GM12878 (cell line): ENCODE results near the gene SMIM1. TPM values are rescaled to one million over a fixed set of nuclear protein-coding genes. Genes with fewer than 3 reads are reported as not detected.

ENCODE experiments used
- BHLHE40 ChIP-seq, 2 experiments: fragments of 450-650 bp in 1 of 2; IDR thresholded peaks; 2 replicates each; pipeline ENCODE4 v1.6.1; 2011 to 2017; ENCODE audit warnings: low read depth in 2 of 2, borderline replicate concordance in 1 of 2, improper control_type of control experiment in 1 of 2, low read length in 1 of 2, mild to moderate bottlenecking in 1 of 2
- CHD4 ChIP-seq: fragments of 200-600 bp; sonication (generic); IDR thresholded peaks from 2 replicates; pipeline ENCODE4 v1.6.1; 2016; ENCODE audit warnings: mild to moderate bottlenecking
- CREM ChIP-seq: IDR thresholded peaks from 2 replicates; pipeline ENCODE4 v1.6.1; 2014; ENCODE audit warnings: antibody characterized with exemption, low read depth
- EED ChIP-seq: sonication (generic); IDR thresholded peaks from 2 replicates; pipeline ENCODE4 v1.6.1; 2016; ENCODE audit warnings: antibody characterized with exemption, low read depth
- EP300 ChIP-seq, 2 experiments: fragments of 150-350 bp in 1 of 2; IDR thresholded peaks; 2 replicates each; pipeline ENCODE4 v1.6.1; 2011 to 2012; ENCODE audit warnings: low read depth in 2 of 2, low read length in 2 of 2, borderline replicate concordance in 1 of 2, improper control_type of control experiment in 1 of 2, inconsistent platforms in 1 of 2; ENCODE audit not compliant: control insufficient read depth in 1 of 2
- HDAC2 ChIP-seq: fragments of 200-600 bp; sonication (generic); IDR thresholded peaks from 2 replicates; pipeline ENCODE4 v1.6.1; 2017
- HDAC6 ChIP-seq: fragments of 200-600 bp; sonication (generic); IDR thresholded peaks from one replicate; pipeline ENCODE4 v1.8.0; 2017; ENCODE audit warnings: antibody characterized with exemption; ENCODE audit not compliant: unreplicated experiment
- IKZF1 ChIP-seq: fragments of 450-650 bp; conservative IDR thresholded peaks from 2 replicates; pipeline ENCODE4 v1.6.1; 2017; ENCODE audit warnings: antibody characterized with exemption, mild to moderate bottlenecking
- LARP7 ChIP-seq: fragments of 450-650 bp; IDR thresholded peaks from 2 replicates; pipeline ENCODE4 v1.6.1; 2017; ENCODE audit warnings: mild to moderate bottlenecking
- MTA2 ChIP-seq: fragments of 450-650 bp; IDR thresholded peaks from 2 replicates; pipeline ENCODE4 v1.6.1; 2016; ENCODE audit warnings: low read depth, mild to moderate bottlenecking, moderate library complexity
- MXI1 ChIP-seq: fragments of 150-350 bp; IDR thresholded peaks from 2 replicates; pipeline ENCODE4 v1.6.1; 2011; ENCODE audit warnings: low read depth, mild to moderate bottlenecking, inconsistent platforms, low read length, improper control_type of control experiment
- NFIC ChIP-seq: IDR thresholded peaks from 2 replicates; pipeline ENCODE4 v1.6.1; 2012; ENCODE audit warnings: low read depth, mild to moderate bottlenecking, inconsistent platforms, low read length, moderate library complexity
- NR2C2 ChIP-seq: IDR thresholded peaks from 2 replicates; pipeline ENCODE4 v1.6.1; 2011; ENCODE audit warnings: borderline replicate concordance, low read depth; ENCODE audit not compliant: control insufficient read depth, insufficient read length
- PML ChIP-seq: IDR thresholded peaks from 2 replicates; pipeline ENCODE4 v1.6.1; 2012; ENCODE audit warnings: low read length, inconsistent platforms
- POU2F2 ChIP-seq: IDR thresholded peaks from 3 replicates; pipeline ENCODE4 v1.6.1; 2011; ENCODE audit warnings: low read depth, mild to moderate bottlenecking, low read length, borderline replicate concordance
- RUNX3 ChIP-seq: IDR thresholded peaks from 2 replicates; pipeline ENCODE4 v1.6.1; 2012; ENCODE audit warnings: low read length, inconsistent platforms
- STAT3 ChIP-seq: IDR thresholded peaks from 2 replicates; pipeline ENCODE4 v1.6.1; 2011; ENCODE audit warnings: low read depth, low read length, improper control_type of control experiment
- SUZ12 ChIP-seq: fragments of 200-600 bp; sonication (generic); IDR thresholded peaks from one replicate; pipeline ENCODE4 v1.6.1; 2018; ENCODE audit warnings: antibody characterized with exemption, mild to moderate bottlenecking; ENCODE audit not compliant: unreplicated experiment
- TCF7 ChIP-seq: IDR thresholded peaks from 2 replicates; pipeline ENCODE4 v1.6.1; 2014; ENCODE audit warnings: antibody characterized with exemption, borderline replicate concordance
- ZNF384 ChIP-seq: IDR thresholded peaks from 2 replicates; pipeline ENCODE4 v1.6.1; 2012; ENCODE audit warnings: low read depth, mild to moderate bottlenecking, low read length, improper control_type of control experiment, borderline replicate concordance
- polyA plus RNA-seq, 11 experiments: library from polyadenylated mRNA; depleted of rRNA in 4 of 11; unstranded in 6 of 11; stranded (reverse) in 5 of 11; fragments of >200 nt; fragmentation: Nextera tagmentation in 4 of 11; fragmentation: Illumina TruSeq in 1 of 11; extraction: Ambion mirVana in 4 of 11; extraction: Trizol in 1 of 11; gene quantifications; 1 replicate in 1 of 11; 2 replicates in 10 of 11; pipeline versions ENCODE4 v1.2.1 to v1.2.3, GENCODE V29; 2011 to 2016; ENCODE audit warnings: inconsistent platforms in 2 of 11, missing spikeins in 2 of 11, low read depth in 1 of 11
- total RNA-seq, 4 experiments: library from RNA; depleted of rRNA in 3 of 4; stranded (reverse); fragments of >200 nt in 3 of 4; fragmentation: Illumina TruSeq in 1 of 4; extraction: Trizol in 1 of 4; gene quantifications; 2 replicates each; pipeline versions ENCODE4 v1.2.1 to v1.2.3, GENCODE V29; 2013 to 2021
- TF ChIP-seq, protein P1 (sequence below): IDR thresholded peaks from 2 replicates; pipeline ENCODE4 v1.6.1; 2012; ENCODE audit warnings: mild to moderate bottlenecking, low read depth, low read length
- TF ChIP-seq, protein P2 (sequence below): fragments of 450-650 bp; IDR thresholded peaks from 2 replicates; pipeline ENCODE4 v1.6.1; 2017; ENCODE audit warnings: antibody characterized with exemption, mild to moderate bottlenecking, moderate library complexity
- TF ChIP-seq, protein P3 (sequence below): IDR thresholded peaks from 2 replicates; pipeline ENCODE4 v1.6.1; 2012; ENCODE audit warnings: low read length, inconsistent platforms
- TF ChIP-seq, protein P4 (sequence below): fragments of 450-650 bp; IDR thresholded peaks from 2 replicates; pipeline ENCODE4 v1.6.1; 2016; ENCODE audit warnings: mild to moderate bottlenecking

The SMIM1 gene
- total and polyA plus RNA-seq, 10 of the 15 experiments (the other 5 are each of a cell fraction or from before 2014, with no cell fraction given), result 0.30 to 0.37 TPM; not detected in 8

DNA sequence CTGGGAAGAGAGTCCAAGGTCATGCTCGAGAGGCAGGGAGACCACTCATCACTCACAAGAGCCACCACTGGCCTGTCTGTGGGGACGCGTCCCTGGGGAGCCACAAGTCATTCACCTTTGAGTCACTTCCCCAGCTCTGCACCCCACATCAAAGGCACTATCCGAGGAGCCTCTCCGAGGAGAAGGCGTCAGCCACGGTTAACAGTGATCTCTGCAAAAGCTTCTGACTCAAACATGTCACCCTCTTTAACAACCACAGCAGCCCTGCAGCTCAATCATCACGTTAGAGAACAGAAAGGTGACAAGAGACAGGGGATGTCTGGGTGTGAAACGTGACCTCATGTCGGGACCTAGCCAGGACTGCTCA, 14.8 kb downstream of the SMIM1 start (continued):
- peak; percentile 90 for TF ChIP-seq BHLHE40 (IDR thresholded peaks at IDR 0.05; ENCODE audit: borderline replicate concordance in 1 of 2, low read depth in 2 of 2, low read length in 1 of 2)
- TF ChIP-seq, protein P1, sequence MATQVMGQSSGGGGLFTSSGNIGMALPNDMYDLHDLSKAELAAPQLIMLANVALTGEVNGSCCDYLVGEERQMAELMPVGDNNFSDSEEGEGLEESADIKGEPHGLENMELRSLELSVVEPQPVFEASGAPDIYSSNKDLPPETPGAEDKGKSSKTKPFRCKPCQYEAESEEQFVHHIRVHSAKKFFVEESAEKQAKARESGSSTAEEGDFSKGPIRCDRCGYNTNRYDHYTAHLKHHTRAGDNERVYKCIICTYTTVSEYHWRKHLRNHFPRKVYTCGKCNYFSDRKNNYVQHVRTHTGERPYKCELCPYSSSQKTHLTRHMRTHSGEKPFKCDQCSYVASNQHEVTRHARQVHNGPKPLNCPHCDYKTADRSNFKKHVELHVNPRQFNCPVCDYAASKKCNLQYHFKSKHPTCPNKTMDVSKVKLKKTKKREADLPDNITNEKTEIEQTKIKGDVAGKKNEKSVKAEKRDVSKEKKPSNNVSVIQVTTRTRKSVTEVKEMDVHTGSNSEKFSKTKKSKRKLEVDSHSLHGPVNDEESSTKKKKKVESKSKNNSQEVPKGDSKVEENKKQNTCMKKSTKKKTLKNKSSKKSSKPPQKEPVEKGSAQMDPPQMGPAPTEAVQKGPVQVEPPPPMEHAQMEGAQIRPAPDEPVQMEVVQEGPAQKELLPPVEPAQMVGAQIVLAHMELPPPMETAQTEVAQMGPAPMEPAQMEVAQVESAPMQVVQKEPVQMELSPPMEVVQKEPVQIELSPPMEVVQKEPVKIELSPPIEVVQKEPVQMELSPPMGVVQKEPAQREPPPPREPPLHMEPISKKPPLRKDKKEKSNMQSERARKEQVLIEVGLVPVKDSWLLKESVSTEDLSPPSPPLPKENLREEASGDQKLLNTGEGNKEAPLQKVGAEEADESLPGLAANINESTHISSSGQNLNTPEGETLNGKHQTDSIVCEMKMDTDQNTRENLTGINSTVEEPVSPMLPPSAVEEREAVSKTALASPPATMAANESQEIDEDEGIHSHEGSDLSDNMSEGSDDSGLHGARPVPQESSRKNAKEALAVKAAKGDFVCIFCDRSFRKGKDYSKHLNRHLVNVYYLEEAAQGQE, result no peak
- TF ChIP-seq ZNF384, result no peak
- TF ChIP-seq LARP7, result no peak
- TF ChIP-seq MXI1, result no peak
- peak; percentile 98 for TF ChIP-seq RUNX3
- TF ChIP-seq POU2F2, result peak; percentile 56; the same call in 1 of the 3 replicates
- TF ChIP-seq, protein P2, sequence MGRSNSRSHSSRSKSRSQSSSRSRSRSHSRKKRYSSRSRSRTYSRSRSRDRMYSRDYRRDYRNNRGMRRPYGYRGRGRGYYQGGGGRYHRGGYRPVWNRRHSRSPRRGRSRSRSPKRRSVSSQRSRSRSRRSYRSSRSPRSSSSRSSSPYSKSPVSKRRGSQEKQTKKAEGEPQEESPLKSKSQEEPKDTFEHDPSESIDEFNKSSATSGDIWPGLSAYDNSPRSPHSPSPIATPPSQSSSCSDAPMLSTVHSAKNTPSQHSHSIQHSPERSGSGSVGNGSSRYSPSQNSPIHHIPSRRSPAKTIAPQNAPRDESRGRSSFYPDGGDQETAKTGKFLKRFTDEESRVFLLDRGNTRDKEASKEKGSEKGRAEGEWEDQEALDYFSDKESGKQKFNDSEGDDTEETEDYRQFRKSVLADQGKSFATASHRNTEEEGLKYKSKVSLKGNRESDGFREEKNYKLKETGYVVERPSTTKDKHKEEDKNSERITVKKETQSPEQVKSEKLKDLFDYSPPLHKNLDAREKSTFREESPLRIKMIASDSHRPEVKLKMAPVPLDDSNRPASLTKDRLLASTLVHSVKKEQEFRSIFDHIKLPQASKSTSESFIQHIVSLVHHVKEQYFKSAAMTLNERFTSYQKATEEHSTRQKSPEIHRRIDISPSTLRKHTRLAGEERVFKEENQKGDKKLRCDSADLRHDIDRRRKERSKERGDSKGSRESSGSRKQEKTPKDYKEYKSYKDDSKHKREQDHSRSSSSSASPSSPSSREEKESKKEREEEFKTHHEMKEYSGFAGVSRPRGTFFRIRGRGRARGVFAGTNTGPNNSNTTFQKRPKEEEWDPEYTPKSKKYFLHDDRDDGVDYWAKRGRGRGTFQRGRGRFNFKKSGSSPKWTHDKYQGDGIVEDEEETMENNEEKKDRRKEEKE, result no peak
- peak; percentile 41; the same call in 1 of the 2 replicates for TF ChIP-seq PML
- TF ChIP-seq NFIC, result peak; percentile 86; the same call in 1 of the 2 replicates
- TF ChIP-seq STAT3, result no peak
- peak; percentile 44 to 69; a peak in 3 of 4 replicates for TF ChIP-seq EP300 (IDR thresholded peaks at IDR 0.05; ENCODE audit: borderline replicate concordance in 1 of 2, control insufficient read depth in 1 of 2, low read depth in 2 of 2, low read length in 2 of 2)
- TF ChIP-seq CHD4, result no peak
- peak; percentile 68; the same call in 1 of the 2 replicates for TF ChIP-seq MTA2
- TF ChIP-seq NR2C2, result no peak
- TF ChIP-seq IKZF1, result peak; percentile 55; the same call in 1 of the 2 replicates
- TF ChIP-seq, protein P3, sequence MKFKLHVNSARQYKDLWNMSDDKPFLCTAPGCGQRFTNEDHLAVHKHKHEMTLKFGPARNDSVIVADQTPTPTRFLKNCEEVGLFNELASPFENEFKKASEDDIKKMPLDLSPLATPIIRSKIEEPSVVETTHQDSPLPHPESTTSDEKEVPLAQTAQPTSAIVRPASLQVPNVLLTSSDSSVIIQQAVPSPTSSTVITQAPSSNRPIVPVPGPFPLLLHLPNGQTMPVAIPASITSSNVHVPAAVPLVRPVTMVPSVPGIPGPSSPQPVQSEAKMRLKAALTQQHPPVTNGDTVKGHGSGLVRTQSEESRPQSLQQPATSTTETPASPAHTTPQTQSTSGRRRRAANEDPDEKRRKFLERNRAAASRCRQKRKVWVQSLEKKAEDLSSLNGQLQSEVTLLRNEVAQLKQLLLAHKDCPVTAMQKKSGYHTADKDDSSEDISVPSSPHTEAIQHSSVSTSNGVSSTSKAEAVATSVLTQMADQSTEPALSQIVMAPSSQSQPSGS, result peak; percentile 75
- peak; percentile 81; the same call in 1 of the 2 replicates for TF ChIP-seq CREM
- TF ChIP-seq HDAC6, result no peak
- TF ChIP-seq TCF7, result peak; percentile 99
- TF ChIP-seq HDAC2, result no peak
- TF ChIP-seq EED, result peak; percentile 75
- no peak for TF ChIP-seq SUZ12
- TF ChIP-seq, protein P4, sequence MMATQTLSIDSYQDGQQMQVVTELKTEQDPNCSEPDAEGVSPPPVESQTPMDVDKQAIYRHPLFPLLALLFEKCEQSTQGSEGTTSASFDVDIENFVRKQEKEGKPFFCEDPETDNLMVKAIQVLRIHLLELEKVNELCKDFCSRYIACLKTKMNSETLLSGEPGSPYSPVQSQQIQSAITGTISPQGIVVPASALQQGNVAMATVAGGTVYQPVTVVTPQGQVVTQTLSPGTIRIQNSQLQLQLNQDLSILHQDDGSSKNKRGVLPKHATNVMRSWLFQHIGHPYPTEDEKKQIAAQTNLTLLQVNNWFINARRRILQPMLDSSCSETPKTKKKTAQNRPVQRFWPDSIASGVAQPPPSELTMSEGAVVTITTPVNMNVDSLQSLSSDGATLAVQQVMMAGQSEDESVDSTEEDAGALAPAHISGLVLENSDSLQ, result peak; percentile 66
